HG03060 (cell line): Measurements from ENCODE around the gene YES1.

Experiments
- ATAC-seq: cut with Tn5 transposase; IDR thresholded peaks from one replicate; pipeline ENCODE4 v1.9.1; 2021; ENCODE audit warnings: low read depth, moderate number of reproducible peaks; ENCODE audit not compliant: unreplicated experiment

YES1 gene

GRCh38 chr18:811892-812375, at the start of gene YES1:
YES1 (minus strand) TSS chr18:812242; CDS start chr18:756827, 55,415 bp downstream.
- no peak for ATAC-seq

DNA sequence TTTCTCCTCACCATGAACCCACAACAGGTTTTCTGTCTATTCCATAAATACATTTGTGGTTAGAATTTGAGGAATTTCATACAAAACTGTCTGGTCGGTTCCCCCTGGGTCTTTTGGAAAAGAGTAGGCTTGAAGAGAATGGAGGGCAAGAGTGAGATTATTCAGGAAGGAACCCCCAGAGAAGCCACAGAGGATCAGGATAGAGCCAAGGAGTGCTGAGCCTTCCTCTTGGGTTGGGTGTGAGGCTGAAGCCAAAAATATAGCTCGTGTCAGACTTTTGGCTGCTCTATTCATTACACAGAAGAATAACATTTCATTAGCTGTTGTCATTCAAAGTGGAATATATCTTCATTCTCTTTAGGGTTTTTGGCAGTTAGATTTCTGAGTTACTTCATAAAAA, 45.9 kb upstream of the YES1 start:
- no peak for ATAC-seq

DNA sequence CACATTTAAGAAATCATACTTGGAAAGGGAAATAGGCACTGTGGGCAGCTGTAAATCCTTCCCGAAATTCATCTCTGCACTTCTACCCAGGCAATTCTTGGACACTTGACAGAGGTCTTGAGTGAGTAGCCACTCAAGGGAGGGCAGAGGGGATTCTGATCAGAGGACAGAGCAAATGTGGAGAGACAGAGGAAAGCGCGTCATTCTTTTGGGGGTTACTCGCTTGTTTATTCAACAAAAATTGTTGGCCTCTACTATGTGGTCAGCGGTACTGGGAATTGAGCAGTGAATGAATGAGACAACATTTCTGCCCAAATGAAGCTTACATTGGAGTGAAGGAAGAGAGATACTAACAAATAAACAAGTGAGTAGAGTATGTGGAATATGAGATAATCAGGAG, 41.4 kb upstream of the YES1 start:
- ATAC-seq = no peak

GRCh38 chr18:850960-851359, 38.9 kb upstream of the YES1 start:
- no peak for ATAC-seq

DNA sequence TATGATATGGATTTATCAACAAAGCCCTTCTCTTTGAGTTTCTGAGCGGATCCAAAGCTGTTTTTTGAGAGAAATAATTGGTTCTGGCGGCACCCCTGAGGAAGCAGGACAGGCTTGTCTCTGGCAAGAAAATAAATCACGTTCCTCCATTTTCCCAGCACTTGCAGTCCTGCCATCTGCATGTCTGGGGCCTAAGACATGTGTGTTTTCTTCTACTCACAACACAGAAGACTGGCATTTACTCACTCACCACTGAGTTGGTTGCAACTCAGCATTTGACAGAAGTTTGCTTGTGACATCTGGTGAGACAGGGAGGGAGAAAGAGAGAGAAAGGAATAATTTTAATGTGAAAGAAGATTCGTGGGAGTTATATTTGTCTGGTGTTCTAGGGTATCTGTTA, 37.0 kb upstream of the YES1 start:
- no peak for ATAC-seq

DNA sequence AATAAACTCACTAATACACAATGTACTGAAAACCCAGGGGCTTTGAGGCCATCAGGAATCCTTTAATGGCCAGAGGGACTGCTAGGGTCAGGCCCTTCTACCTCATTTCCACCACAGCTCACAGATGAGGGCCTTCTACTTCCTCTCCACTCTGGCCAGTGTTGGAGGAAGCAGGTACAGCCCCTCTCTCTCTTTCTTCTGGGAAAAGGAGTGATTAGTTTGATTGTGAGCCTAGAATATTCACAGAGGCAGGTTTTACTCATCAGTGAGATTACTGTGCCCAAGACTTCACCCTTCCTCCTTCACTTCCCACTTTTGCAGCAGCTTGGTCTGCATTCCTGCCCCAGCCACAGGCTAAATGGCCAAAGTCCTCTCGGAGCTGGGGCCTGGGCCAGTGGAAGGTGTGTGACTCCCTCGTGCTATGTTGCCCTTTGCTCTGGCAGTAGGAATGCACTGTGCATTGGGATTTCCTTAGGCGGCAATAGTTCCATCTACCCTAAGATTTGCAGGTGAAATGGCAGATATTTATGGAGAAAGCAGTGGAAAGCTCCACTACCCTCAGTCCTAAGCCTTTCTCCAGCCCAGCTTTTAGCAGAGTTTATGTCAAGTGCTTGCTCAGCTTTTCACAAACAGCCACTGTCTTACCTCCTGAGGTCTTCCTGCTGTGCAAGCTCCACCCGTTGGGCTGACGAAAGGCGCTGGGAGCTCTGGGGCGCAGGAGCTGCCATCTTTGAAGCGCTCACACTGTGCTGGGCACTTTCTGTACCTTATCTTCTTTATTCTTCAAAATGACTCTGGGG, 36.2 kb upstream of the YES1 start:
- ATAC-seq = no peak

GRCh38 chr18:845152-845819, 33.2 kb upstream of the YES1 start:
- no peak for ATAC-seq

DNA sequence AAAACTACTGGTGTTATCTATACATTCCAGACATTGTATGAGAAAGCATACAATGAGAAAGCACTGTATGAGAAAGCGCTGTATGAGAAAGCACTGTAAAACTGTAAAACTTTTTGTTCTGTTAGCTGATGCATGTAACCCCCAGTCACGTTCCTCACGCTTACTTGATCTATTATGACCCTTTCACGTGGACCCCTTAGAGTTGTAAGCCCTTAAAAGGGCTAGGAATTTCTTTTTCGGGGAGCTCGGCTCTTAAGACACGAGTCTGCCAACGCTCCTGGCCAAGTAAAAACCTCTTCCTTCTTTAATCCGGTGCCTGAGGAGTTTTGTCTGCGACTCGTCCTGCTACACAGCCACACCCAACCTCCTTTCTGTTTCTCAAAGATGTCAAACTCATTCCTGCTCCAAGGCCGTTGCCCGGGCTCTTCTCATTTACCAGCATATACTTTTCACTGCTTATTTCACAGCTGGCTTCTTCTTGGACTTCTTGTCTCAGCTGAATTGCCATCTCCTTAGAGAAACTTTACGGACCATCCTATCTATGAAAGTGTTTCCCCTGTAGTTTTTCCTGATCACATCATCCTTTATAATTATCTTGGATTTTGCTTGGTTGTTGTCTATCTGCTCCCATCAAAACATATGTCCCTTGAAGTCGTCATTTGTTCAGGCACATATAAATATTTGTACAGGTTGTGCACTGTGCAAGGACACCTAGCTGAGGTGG, 29.8 kb upstream of the YES1 start:
- no peak for ATAC-seq

GRCh38 chr18:840516-840915, 28.5 kb upstream of the YES1 start:
- no peak for ATAC-seq

DNA sequence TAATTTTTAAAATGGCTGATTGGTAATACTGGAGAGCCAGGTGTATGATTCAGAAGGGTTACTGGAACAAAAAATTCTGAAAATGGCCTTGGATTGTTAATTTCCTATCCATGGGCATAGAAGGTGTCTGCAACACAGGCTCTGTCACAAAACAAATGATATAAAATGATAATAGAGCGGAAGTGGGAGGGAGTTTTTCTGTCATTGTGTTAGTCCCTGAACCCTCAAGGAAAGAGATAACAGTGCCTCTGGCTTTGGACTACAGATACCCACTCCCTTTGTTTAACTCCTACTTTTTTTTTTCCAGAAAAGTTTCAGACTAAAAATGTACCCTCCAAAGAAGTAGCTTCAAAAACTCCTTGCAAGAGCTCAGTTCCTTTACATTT, 28.0 kb upstream of the YES1 start:
- no peak for ATAC-seq

DNA sequence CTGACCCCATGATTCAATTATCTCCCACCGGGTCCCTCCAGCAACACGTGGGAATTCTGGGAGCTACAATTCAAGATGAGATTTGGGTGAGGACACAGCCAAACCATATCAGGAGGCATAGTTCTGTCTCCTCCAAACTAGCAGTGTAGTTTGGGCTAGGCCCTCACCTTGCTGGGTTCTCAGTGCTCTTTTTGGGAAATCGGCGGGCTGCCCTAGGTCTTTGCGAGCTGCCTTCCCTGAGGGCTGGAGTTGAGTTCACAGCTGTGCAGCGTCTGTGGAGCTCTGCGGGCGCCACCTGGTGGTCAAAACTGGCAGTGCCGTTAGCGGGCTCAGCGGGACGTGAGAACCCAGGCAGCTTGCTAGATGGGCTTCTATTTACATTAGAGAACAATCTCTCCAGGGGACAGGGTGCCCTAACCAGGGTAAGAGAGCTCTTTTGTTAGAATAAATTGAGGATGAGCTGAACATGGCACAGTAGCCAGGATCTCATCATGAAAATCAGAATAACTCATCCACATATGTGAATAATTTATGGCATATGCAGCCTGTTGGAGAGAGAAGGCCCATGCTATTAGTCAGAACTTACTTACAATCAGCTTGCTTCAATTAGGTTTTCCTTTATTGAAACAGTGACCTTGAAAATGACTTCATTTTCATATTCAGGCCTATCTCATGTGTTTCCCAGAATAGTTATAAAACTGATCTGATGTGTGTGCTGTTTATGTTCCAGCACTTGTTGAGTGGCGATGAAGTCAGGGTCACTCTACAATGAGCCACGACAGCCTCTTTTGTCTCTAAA, 27.4 kb upstream of the YES1 start:
- peak; percentile 81 for ATAC-seq

DNA sequence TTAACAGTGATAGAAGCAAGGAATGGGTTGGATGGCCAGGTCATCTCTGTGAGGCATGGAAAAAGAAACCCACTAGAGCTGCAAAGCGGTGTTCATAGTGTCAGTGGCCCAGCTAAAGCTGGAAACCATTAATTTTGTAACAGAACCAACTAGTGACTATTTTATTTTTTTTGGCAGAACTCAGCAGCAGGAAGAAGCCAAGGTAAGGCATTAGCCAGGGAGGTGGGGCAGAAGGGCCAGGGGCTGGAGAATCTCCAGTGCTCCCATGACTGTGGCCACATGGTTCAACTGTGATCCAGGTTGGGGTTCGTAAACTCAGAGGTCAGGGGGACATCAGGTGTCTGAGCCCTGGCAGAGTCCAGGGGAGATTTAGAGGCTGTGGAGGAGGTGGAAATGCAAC, 25.9 kb upstream of the YES1 start:
- no peak for ATAC-seq

GRCh38 chr18:834082-834720, 22.2 kb upstream of the YES1 start:
- no peak for ATAC-seq

DNA sequence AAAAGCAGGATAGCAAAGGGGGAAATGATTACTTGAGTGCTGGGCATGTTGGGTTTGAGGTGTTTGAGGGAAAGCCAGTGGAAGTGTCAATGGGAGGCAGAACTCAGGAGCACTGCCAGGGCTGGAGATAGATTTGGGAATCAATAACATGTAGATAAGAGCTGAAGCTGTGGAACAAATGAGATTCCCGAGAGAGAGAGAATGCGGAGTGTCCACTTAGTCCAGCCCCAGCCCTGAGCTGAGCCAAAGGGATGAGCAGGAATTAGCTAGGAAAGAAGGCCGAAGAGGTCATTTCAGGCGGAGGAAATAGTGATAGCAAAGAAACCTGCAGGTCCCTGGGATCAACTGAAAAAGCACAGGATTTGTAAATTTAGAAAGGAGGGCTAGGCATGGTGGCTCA, 21.2 kb upstream of the YES1 start:
- ATAC-seq = no peak

GRCh38 chr18:832085-832681, 20.1 kb upstream of the YES1 start:
- ATAC-seq = no peak

DNA sequence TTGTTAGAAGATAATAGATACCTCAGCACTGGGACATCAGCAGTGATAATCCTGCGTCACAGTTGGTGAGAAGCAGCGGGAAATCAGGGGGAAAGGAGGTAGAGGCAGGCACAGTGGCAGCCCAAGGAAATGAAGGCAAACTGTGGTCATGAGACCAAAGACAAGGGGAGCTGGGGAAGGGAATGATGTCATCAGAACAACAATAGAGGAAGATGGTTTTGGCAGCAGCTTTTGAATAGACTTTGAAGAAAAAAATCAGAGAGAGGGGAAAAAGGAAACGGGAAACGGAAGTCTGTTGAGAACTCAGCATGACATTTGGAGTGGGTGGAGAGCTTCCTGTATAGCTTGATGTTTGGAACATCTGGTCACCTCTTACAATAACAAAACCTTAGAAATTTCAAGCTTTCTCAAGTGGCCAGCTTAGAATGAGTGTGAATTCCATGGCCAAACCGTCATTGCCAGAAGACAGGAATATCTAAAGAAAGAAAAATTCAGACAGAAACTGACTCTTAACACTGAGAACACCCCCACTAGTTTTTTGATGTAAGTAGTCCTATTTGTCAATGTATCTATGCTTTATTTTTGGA, 18.4 kb upstream of the YES1 start:
- ATAC-seq = peak; percentile 47

GRCh38 chr18:829432-829831, 17.4 kb upstream of the YES1 start:
- no peak for ATAC-seq

DNA sequence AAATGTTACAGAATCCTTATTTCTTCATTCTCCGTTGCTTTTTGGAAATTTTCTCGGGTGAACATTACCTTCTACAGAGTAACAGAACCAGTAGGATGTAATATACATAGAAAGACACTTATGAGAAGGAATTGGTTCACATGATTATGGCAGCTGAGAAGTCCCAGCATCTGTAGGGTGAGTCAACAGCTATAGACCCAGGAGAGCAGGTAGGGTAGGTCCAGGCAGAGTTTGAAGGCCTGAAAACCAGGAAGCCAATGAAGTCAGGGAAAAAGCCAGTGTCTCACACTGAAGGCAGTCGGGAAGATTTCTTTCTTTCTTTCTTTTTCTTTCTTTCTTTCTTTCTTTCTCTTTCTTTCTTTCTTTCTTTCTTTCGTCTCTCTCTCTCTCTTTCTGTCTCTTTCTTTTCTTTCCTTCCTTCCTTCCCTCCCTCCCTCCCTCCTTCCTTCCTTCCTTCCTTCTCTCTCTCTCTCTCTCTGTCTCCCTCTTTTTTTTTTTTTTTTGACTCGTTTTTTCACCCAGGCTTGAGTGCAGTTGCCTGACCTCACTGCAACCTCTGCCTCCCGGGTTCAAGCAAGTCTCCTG, 15.1 kb upstream of the YES1 start:
- no peak for ATAC-seq
